Lower lobe of right lung (tissue), 2 donors: ENCODE results near the gene PRDM1. TPM values are rescaled to one million over a fixed set of nuclear protein-coding genes. Genes with fewer than 3 reads are reported as not detected.

Source experiments
- ATAC-seq, 2 donors: fragments of 200-7000 bp; cut with Tn5 transposase; one replicate each; pipeline ENCODE4 v1.9.1; 2020 to 2022; ENCODE audit warnings: mild to moderate bottlenecking in 2 of 2, moderate library complexity in 2 of 2
- DNase-seq: peaks from one replicate; pipeline ENCODE4 v3.0.0-alpha.2; 2020
- H3K27ac ChIP-seq: fragments of 200-600 bp; one replicate; pipeline ENCODE4 v1.8.0; 2022
- H3K27me3 ChIP-seq: fragments of 200-600 bp; one replicate; pipeline ENCODE4 v1.8.0; 2022; ENCODE audit warnings: low read depth
- H3K36me3 ChIP-seq: fragments of 200-600 bp; one replicate; pipeline ENCODE4 v1.8.0; 2022; ENCODE audit warnings: mild to moderate bottlenecking
- H3K4me1 ChIP-seq: fragments of 200-600 bp; one replicate; pipeline ENCODE4 v1.8.0; 2022
- H3K4me3 ChIP-seq: fragments of 200-600 bp; one replicate; pipeline ENCODE4 v1.8.0; 2022; ENCODE audit warnings: mild to moderate bottlenecking
- H3K9me3 ChIP-seq: fragments of 200-600 bp; one replicate; pipeline ENCODE4 v1.8.0; 2022
- intact Hi-C: fragments of 100-400 bp; cut with DNase I; formaldehyde crosslinking; loops from one replicate; pipeline ENCODE4 v1.11.0; 2022
- total RNA-seq: library from RNA; stranded (reverse); fragmentation: NEBNext Ultra II Directional; extraction: Animal tissue kit (Norgen Biotek cat#: 25700); gene quantifications from one replicate; pipeline ENCODE4 v1.2.1, GENCODE V29; 2021
- TF ChIP-seq, protein P1 (sequence below): fragments of 200-600 bp; IDR thresholded peaks from one replicate; pipeline ENCODE4 v1.8.0; 2022; ENCODE audit warnings: antibody characterized with exemption, mild to moderate bottlenecking
- donor health status: DM: no; HTN: yes; CAD: no; lungs with severe emphysema.

Gene PRDM1
- total RNA-seq, 1 donor from 2014 or later, result 13.9 TPM

DNA sequence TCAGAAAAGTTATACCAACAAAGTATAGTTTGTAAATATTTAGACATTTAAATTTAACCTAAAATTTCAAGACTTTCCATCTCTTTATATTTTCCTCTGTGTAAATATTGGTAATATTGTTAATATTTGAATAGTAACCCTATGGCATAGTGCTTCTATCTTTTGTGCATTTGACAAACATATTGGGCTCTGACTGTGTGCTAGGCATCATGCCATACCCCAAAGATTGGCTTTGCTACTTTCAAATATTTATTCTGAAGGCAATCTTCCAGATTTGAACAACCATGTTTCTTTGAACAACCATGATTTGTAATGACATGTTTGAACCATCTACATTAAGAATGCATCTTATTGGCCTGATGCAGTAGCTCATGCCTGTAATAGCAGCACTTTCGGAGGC is 15.5 kb upstream of the PRDM1 start:
- Histone ChIP-seq H3K27me3 (no peaks in the 10 kb centered on the region), H3K4me3 (no peak overlapping the region), H3K9me3 (no peaks in the 10 kb centered on the region), H3K27ac (no peak overlapping the region), H3K4me1 (no peaks in the 10 kb centered on the region), H3K36me3 (no peaks in the 10 kb centered on the region)
- ATAC-seq, result no peak
- intact Hi-C loops, result no loop called here
- TF ChIP-seq, protein P1, sequence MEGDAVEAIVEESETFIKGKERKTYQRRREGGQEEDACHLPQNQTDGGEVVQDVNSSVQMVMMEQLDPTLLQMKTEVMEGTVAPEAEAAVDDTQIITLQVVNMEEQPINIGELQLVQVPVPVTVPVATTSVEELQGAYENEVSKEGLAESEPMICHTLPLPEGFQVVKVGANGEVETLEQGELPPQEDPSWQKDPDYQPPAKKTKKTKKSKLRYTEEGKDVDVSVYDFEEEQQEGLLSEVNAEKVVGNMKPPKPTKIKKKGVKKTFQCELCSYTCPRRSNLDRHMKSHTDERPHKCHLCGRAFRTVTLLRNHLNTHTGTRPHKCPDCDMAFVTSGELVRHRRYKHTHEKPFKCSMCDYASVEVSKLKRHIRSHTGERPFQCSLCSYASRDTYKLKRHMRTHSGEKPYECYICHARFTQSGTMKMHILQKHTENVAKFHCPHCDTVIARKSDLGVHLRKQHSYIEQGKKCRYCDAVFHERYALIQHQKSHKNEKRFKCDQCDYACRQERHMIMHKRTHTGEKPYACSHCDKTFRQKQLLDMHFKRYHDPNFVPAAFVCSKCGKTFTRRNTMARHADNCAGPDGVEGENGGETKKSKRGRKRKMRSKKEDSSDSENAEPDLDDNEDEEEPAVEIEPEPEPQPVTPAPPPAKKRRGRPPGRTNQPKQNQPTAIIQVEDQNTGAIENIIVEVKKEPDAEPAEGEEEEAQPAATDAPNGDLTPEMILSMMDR, result no peak
- DNase-seq, result no peak

DNA sequence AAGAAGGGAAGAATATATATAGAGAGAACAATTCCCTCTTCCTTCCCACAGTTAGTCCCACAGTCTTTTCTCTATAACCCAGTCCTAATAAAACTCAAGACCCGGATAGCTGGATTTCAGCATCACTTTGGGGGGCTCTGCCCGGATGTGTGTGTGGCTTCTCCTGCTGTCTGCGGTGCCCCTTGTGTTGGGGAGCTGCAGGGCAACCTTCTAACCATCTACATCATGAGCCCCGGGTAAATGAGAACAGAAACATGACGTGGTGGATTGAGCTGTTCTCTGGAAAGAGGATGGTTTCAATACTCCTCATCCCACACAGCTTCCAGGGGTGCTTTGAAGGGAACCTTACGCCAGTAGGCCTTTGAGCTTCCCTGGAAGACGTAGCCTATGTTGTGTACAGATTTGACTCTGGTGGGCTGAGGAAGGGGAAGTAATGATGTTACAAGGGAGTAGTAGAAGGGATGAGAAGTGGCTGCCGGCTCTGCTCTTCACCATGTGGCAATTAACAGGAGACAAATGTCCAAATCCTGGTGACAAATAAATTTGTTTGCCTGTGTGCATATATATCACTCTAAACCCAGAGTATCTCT is 13.5 kb upstream of the PRDM1 start:
- intact Hi-C loops, result no loop called here
- TF ChIP-seq, protein P1, result no peak
- no peak for ATAC-seq

DNA sequence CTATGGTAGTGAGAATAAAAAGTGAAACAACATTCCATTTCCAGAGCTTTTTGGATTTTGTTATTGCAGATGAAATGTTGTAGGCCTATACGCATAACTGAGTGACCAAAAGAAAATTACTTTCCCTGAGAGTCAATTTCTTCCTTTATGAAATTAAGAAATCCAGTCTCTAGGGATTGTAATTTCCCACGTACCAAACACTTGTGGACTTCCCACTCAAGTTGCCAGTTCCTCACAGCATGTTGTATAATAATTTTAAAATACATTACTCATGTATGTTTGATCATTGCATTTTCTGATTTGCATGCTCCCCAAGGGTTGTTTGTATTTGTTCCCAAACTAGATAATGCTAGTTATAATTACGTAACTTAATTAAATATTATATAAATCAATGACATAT is 12.0 kb upstream of the PRDM1 start:
- no peaks in the 10 kb centered on the region for H3K4me1 ChIP-seq
- H3K36me3 ChIP-seq, result no peaks in the 10 kb centered on the region
- H3K27me3 ChIP-seq, result no peaks in the 10 kb centered on the region
- ATAC-seq, result no peak
- DNase-seq, result no peak
- no peak overlapping the region for H3K4me3 ChIP-seq
- TF ChIP-seq, protein P1, result no peak
- H3K9me3 ChIP-seq, result no peaks in the 10 kb centered on the region
- no peak overlapping the region for H3K27ac ChIP-seq
- intact Hi-C loops, result no loop called here

More for the DNA sequence above, 13.5 kb upstream of the PRDM1 start:
- Histone ChIP-seq H3K4me1 (no peaks in the 10 kb centered on the region), H3K27ac (no peak overlapping the region), H3K4me3 (no peak overlapping the region), H3K9me3 (no peaks in the 10 kb centered on the region), H3K27me3 (no peaks in the 10 kb centered on the region), H3K36me3 (no peaks in the 10 kb centered on the region)
- no peak for DNase-seq

DNA sequence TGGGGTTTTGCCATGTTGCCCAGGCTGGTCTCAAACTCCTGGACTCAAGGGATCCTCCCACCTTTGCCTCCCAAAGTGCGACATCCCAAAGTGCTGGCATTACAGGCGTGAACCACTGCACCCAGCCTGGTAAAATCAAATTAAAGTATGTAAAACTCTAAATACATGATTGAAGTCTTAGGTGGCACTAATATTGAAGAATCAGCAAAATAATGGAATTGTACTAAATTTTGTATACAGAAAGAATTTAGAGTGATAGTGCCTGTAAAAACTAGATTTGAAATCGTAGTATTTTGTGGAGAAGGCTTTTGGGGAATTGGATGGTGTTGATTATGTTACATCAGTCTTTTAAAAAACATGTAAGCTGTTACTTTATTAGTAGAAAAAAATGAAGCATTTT is 10.0 kb upstream of the PRDM1 start:
- no peaks in the 10 kb centered on the region for H3K9me3 ChIP-seq
- no peaks in the 10 kb centered on the region for H3K4me1 ChIP-seq
- H3K27me3 ChIP-seq, result no peaks in the 10 kb centered on the region
- DNase-seq, result no peak
- H3K27ac ChIP-seq, result no peak overlapping the region
- intact Hi-C loops, result no loop called here
- ATAC-seq, result no peak
- TF ChIP-seq, protein P1, result no peak
- no peaks in the 10 kb centered on the region for H3K36me3 ChIP-seq
- no peak overlapping the region for H3K4me3 ChIP-seq

DNA sequence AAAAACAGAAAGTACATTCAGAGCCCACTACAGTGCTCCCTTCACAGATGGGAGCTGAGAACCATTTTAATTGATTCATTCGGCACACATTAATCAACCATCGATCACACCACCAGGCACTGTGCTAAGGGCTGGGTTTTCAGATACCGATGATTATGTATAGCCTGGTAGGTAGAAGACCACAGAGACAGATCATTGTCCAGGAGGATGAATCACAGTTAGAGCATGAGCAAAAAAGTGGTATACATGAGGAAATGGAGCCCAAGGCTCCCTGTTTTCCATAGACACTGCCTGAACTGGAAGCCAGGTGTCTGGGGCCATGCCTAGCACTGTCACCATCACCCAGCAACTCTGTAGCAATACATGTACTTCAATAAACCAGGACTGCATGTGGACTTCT is 9.0 kb upstream of the PRDM1 start:
- Histone ChIP-seq H3K4me3 (no peak overlapping the region), H3K36me3 (no peaks in the 10 kb centered on the region), H3K4me1 (no peaks in the 10 kb centered on the region), H3K27ac (no peak overlapping the region), H3K9me3 (no peaks in the 10 kb centered on the region), H3K27me3 (no peaks in the 10 kb centered on the region)
- TF ChIP-seq, protein P1, result no peak
- intact Hi-C loops, result no loop called here
- DNase-seq (no peak), ATAC-seq (no peak)

DNA sequence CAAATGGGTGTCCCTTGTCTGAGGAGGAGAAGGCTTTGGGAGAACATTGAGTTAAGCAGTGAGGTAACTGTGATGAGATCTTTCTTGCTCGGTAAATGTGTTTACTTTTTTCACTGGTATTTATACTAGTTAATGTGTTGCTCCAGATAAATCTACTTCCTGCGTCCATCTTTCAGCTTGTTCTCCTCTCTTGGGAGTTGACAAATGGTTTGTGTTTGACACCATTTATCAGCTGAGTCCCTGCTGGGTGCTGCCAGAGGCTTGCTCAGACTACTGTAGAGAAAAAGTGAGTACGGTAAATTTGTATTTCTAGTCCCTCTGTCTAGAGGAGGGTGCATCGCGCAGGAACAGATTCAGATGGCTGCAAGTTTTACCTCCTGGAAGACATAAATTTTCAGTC is 8.3 kb upstream of the PRDM1 start:
- Histone ChIP-seq H3K36me3 (no peaks in the 10 kb centered on the region), H3K27ac (no peak overlapping the region), H3K9me3 (no peaks in the 10 kb centered on the region), H3K27me3 (no peaks in the 10 kb centered on the region), H3K4me3 (no peak overlapping the region), H3K4me1 (no peaks in the 10 kb centered on the region)
- ATAC-seq (no peak), DNase-seq (no peak)
- TF ChIP-seq, protein P1, result no peak
- intact Hi-C loops, result no loop called here
